HFFc6 (cell line): ENCODE data around the gene TMEM201. TPM values are rescaled to one million over a fixed set of nuclear protein-coding genes. Genes with fewer than 3 reads are reported as not detected.

Experiments used
- DNase-seq: peaks from one replicate; pipeline ENCODE4 v3.0.0-alpha.2; 2018
- H3K27ac Mint-ChIP-seq: 2 replicates; pipeline ENCODE4 v1.8.0; 2020; ENCODE audit warnings: mild to moderate bottlenecking, mixed read lengths
- H3K27me3 Mint-ChIP-seq: 2 replicates; pipeline ENCODE4 v1.8.0; 2021; ENCODE audit warnings: mild to moderate bottlenecking, moderate library complexity, mixed read lengths; ENCODE audit not compliant: insufficient read depth
- H3K36me3 Mint-ChIP-seq: 2 replicates; pipeline ENCODE4 v1.8.0; 2021; ENCODE audit warnings: low read depth, mixed read lengths
- H3K4me1 Mint-ChIP-seq: 2 replicates; pipeline ENCODE4 v1.8.0; 2020; ENCODE audit warnings: low read depth, mixed read lengths
- H3K4me3 Mint-ChIP-seq: 2 replicates; pipeline ENCODE4 v1.8.0; 2020; ENCODE audit warnings: mild to moderate bottlenecking, moderate library complexity, mixed read lengths
- H3K9me3 Mint-ChIP-seq: 2 replicates; pipeline ENCODE4 v1.8.0; 2020; ENCODE audit warnings: mild to moderate bottlenecking, mixed read lengths
- CTCF ChIP-seq: fragments of 200-600 bp; sonication (generic); IDR thresholded peaks from 2 replicates; pipeline ENCODE4 v1.5.0; 2021; ENCODE audit warnings: antibody characterized with exemption, mild to moderate bottlenecking
- long read RNA-seq: library from polyadenylated mRNA; unstranded; transcript quantifications from one replicate; pipeline ENCODE4 v2.0.0, GENCODE V29; 2019
- total RNA-seq, 6 experiments: library from RNA; stranded (reverse); fragmentation: NEBNext Ultra II Directional; extraction: Animal tissue kit (Norgen Biotek cat#: 25700); gene quantifications; 2 replicates in 1 of 6; 3 replicates in 5 of 6; pipeline ENCODE4 v1.2.3, GENCODE V29; 2021

TMEM201 gene
- 10 to 100 TPM; 10.5 to 14.0 (median 11.2) TPM for total RNA-seq
- long read RNA-seq, partial matches to known transcripts: 0 of 6 reads
- long read RNA-seq, other reads (novel, unspliced or antisense): 3 of 6 reads

DNA sequence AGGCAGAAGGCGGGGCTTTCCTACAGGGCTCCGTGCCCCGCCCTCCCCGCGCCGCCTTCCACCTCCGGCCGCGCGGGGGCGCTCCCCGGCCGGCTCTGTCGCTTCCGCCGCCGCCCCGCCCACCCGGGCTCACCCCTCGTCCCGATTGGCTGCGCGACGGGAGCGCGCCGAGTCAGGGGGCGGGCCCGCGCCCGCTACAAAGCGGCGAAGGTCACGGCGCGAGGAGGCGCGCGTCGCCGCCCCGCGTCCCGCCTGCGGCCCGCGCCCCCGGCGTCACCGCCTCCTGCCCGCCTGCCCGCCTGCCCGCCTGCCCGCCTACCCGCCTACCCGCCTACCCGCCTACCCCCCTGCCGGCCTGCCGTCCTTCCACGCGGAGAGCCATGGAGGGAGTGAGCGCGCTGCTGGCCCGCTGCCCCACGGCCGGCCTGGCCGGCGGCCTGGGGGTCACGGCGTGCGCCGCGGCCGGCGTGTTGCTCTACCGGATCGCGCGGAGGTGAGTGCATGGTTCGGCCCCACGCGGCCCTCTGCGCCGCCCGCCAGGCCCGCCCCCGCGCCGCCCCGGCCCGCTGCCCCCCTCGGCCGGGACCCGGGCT lies at the start of gene TMEM201:
TMEM201 (plus strand) TSS at position 361 of the 593 bp plus-strand sequence; CDS start at position 381, 20 bp downstream.
- Mint-ChIP-seq H3K36me3 (no peaks in the 10 kb centered on the region; the same call in 1 of the 2 replicates), H3K9me3 (no peaks in the 10 kb centered on the region), H3K4me1 (peaks cover 27% of the 10 kb centered on the region), H3K27me3 (peaks cover 2% of the 10 kb centered on the region; the same call in 1 of the 2 replicates), H3K27ac (peak within 1 kb of the TSS; percentile 56), H3K4me3 (peak within 1 kb of the TSS; percentile 88)
- TF ChIP-seq CTCF: peak; percentile 88
- DNase-seq: peak; percentile 76

DNA sequence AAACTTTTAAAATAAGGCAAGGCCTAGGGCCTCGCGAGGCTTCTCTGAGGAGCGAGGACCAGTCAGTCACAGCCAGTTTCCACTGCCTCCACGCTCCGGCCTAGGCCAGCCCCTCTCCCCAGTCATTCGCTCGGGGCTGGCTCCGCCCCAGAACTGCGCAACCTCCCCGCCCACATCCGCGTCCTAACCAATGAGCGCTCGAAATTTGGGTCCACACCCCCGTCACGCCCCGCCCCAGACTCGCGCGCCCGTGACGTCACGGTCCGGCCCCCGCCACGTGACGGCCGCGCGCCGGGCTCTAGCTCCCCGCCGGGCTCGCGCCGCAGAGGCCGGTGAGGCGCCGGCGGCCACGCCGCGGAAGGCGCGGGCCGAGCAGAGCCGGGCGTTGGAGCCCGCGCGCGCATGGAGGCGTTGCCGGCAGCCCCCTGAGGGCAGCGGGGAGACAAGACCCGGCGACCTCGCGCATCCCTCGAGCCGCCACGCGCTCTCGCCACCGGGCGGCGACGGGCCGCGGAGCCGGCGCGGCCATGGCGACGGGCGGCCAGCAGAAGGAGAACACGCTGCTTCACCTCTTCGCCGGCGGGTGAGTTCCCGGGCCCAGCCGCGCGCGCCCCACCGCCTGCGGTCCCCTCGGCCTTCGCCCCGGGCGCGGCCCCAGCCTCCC lies 49.4 kb upstream of the TMEM201 start, which contains the start of gene SLC25A33:
SLC25A33 (plus strand) TSS at position 301 of the 664 bp plus-strand sequence; CDS start at position 528, 227 bp downstream.
- no peak for TF ChIP-seq CTCF
- no peaks in the 10 kb centered on the region for H3K9me3 Mint-ChIP-seq
- DNase-seq: peak; percentile 97
- no peaks in the 10 kb centered on the region for H3K36me3 Mint-ChIP-seq
- H3K27ac Mint-ChIP-seq: peak within 1 kb of the TSS; percentile 93
- H3K4me3 Mint-ChIP-seq: peak within 1 kb of the TSS; percentile 97
- peaks cover 30% of the 10 kb centered on the region for H3K4me1 Mint-ChIP-seq
- H3K27me3 Mint-ChIP-seq: no peaks in the 10 kb centered on the region

DNA sequence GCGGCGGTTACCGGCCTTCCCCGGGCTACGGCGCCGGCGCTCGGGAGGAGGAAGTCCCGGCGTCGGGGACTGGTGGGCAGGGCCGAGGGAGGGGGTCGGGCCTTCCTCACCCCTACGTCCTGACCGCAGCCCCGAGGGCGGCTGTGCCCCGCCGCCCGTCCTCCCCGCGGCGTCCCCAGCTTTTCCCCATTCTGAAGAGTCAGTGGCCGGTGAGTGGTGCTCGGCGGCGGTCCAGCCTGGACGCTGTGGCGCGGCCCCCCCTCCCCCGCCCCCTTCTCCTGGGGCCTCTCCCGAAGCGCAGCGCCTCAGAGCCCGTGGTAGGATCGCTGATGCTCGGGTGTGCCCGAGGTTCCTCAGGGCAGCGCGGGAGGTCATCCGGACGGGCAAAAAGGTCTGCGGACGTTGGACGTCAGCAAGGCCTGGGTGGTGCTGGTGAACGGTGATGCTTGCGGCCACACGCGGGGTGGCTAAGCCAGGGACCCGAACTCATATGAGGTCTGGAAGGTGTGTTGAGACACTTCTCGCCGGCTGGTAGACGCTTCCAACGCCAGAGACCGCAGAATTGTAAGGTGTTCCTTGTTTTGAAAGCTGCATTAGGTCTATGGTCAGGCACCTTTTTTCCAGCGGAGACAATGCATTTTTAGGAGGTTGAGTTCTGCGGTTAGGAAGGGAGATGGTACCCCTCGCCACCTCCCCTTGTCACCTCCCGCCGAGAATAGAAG lies 48.7 kb upstream of the TMEM201 start:
- H3K4me3 Mint-ChIP-seq: peak overlapping the region; percentile 97
- TF ChIP-seq CTCF: no peak
- no peaks in the 10 kb centered on the region for H3K36me3 Mint-ChIP-seq
- peaks cover 30% of the 10 kb centered on the region for H3K4me1 Mint-ChIP-seq
- DNase-seq: peak; percentile 22
- H3K9me3 Mint-ChIP-seq: no peaks in the 10 kb centered on the region
- peak overlapping the region; percentile 93 for H3K27ac Mint-ChIP-seq
- no peaks in the 10 kb centered on the region for H3K27me3 Mint-ChIP-seq

DNA sequence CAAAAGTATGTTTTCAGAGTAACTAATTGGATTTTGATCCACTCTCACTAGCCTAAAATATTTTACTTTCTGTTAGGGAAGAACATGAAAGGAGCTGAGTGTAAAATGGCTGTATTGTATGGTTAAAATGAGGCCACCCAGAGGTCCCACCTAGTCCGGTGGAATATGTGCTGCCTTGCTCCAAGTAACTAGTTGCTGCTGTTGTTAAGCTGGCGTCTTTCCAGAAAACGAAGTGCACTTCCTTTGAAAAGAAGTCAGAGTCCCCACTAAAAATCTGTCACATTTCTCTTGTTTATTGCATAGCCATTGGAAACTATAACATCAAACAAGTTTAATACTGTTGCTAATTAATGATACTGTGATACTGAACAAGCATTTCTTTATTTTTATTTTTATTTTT lies 46.3 kb upstream of the TMEM201 start:
- Mint-ChIP-seq H3K4me1 (peaks cover 30% of the 10 kb centered on the region), H3K27ac (peak overlapping the region; percentile 11; the same call in 1 of the 2 replicates), H3K36me3 (no peaks in the 10 kb centered on the region), H3K4me3 (peak overlapping the region; percentile 12; the same call in 1 of the 2 replicates), H3K9me3 (no peaks in the 10 kb centered on the region), H3K27me3 (no peaks in the 10 kb centered on the region)
- TF ChIP-seq CTCF: no peak
- DNase-seq: peak; percentile 9

DNA sequence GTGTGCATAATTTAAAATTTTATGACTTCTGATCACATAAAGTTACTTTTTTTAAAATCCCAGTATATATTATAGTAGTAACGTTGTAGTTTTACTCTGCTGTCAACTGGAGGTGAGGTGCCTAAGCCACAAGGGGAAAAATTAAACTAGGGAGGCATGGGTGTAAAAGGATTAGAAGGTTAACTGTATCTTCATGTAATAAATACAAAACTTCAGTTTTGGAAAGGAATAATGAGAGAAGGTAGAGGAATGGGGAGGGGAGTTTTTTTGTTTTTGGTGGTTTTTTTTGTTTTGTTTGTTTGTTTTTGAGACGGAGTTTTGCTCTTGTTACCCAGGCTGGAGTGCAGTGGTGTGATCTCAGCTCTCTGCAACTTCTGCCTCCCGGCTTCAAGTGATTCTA lies 43.8 kb upstream of the TMEM201 start:
- DNase-seq: no peak
- Mint-ChIP-seq H3K4me1 (peaks cover 17% of the 10 kb centered on the region), H3K9me3 (no peaks in the 10 kb centered on the region), H3K27ac (no peak overlapping the region), H3K27me3 (no peaks in the 10 kb centered on the region), H3K4me3 (no peak overlapping the region), H3K36me3 (no peaks in the 10 kb centered on the region)
- TF ChIP-seq CTCF: no peak
